ENCODE data around the gene GFER. TPM values are rescaled to one million over a fixed set of nuclear protein-coding genes. Genes with fewer than 3 reads are reported as not detected.

Gene GFER
- total and polyA plus RNA-seq, 9 of the 15 experiments (the other 6 are each of a cell fraction or from before 2014, with no cell fraction given) = 4.3 to 53.7 (median 19.8) TPM

DNA sequence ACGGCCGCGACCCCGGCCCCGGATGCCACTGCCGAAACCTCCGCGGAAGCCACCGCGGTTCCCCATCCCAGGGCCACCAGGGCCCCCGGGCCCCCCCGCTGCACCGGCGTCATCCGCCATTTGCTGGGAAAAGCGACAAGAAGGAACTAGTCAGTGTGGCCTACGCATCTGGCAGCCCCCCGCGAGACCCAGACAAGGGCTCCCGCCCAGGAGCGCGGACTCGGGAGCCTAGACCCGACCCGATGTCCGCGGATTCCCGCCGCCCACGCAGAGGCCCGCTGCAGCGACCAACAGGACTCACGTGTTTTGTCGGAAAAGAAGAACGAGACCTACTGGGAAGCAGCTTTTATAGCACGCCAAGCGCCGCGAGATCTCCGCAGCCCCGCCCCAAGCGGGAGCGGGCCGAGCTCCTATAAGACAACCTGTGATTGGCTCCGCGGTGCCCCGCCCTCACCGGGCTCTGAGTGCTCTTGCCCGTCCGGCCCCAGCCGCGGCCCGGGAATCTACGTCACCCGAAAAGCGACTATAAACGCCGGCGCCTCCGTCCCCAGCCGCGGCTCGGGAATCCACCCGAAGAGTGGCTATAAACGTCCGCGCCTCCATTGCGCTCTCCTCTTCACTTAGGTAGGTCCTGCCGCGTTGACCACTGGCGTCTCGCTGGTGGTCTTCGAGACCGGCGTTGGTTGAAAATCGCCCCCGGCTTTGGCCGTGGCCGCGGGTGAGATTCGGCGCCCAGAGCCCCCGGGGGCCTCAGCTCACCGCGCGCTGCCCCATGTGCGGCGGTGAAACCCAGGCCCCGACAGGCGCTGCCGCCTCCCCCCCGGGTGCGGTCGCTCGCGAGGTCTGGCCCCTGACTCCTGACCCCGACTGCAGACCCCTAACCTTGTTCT, 19.2 kb upstream of the GFER start, which contains the start of gene RPS2 (continued):
- TF ChIP-seq, protein P1, sequence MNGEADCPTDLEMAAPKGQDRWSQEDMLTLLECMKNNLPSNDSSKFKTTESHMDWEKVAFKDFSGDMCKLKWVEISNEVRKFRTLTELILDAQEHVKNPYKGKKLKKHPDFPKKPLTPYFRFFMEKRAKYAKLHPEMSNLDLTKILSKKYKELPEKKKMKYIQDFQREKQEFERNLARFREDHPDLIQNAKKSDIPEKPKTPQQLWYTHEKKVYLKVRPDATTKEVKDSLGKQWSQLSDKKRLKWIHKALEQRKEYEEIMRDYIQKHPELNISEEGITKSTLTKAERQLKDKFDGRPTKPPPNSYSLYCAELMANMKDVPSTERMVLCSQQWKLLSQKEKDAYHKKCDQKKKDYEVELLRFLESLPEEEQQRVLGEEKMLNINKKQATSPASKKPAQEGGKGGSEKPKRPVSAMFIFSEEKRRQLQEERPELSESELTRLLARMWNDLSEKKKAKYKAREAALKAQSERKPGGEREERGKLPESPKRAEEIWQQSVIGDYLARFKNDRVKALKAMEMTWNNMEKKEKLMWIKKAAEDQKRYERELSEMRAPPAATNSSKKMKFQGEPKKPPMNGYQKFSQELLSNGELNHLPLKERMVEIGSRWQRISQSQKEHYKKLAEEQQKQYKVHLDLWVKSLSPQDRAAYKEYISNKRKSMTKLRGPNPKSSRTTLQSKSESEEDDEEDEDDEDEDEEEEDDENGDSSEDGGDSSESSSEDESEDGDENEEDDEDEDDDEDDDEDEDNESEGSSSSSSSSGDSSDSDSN (IDR thresholded peaks at IDR 0.05; ENCODE audit: borderline replicate concordance in 1 of 2, low read depth in 2 of 2, low read length in 2 of 2) = no peak
- TF ChIP-seq NCOR1 (IDR thresholded peaks at IDR 0.05) (peak; percentile 68), ZFP30 (CRISPR knock-in tag; IDR thresholded peaks at IDR 0.05; ENCODE audit: borderline replicate concordance) (no peak), SUPT5H (IDR thresholded peaks at IDR 0.05) (peak; percentile 100), ELF2 (CRISPR knock-in tag; IDR thresholded peaks at IDR 0.05) (peak; percentile 27; the same call in 1 of the 2 replicates), MEF2A (IDR thresholded peaks at IDR 0.05; ENCODE audit: control insufficient read depth, low read depth, low read length) (0 out of 2 replicates have a peak, but pooled peaks have one; percentile 10), RBM39 (optimal IDR thresholded peaks at IDR 0.05; ENCODE audit: low read depth, low read length) (no peak), FUS (optimal IDR thresholded peaks at IDR 0.05; ENCODE audit: low read depth, low read length) (peak; percentile 49), CREM (IDR thresholded peaks at IDR 0.05; ENCODE audit: low read depth) (peak; percentile 99), YY1 (IDR thresholded peaks at IDR 0.05; ENCODE audit: borderline replicate concordance in 1 of 3, control insufficient read depth in 1 of 3, extremely low read depth in 1 of 3, insufficient read depth in 3 of 3, insufficient read length in 1 of 3, insufficient replicate concordance in 2 of 3, low read depth in 1 of 3, low read length in 2 of 3) (peak in 2 of 3 experiments; percentile 58 to 80), ZNF584 (CRISPR knock-in tag; IDR thresholded peaks at IDR 0.05; ENCODE audit: low read depth) (no peak), CHD4 (IDR thresholded peaks at IDR 0.05; ENCODE audit: insufficient read depth, insufficient replicate concordance, low read depth, low read length, poor library complexity, severe bottlenecking) (no peak), CBX1 (IDR thresholded peaks at IDR 0.05; ENCODE audit: low read depth) (peak; percentile 95), ZC3H8 (IDR thresholded peaks at IDR 0.05) (no peak)
- TF ChIP-seq, protein P2, sequence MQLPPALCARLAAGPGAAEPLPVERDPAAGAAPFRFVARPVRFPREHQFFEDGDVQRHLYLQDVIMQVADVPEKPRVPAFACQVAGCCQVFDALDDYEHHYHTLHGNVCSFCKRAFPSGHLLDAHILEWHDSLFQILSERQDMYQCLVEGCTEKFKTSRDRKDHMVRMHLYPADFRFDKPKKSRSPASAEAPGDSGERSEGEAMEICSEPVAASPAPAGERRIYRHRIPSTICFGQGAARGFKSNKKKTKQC (CRISPR knock-in tag; IDR thresholded peaks at IDR 0.05) = peak; percentile 73; the same call in 1 of the 2 replicates
- TF ChIP-seq, protein P3, sequence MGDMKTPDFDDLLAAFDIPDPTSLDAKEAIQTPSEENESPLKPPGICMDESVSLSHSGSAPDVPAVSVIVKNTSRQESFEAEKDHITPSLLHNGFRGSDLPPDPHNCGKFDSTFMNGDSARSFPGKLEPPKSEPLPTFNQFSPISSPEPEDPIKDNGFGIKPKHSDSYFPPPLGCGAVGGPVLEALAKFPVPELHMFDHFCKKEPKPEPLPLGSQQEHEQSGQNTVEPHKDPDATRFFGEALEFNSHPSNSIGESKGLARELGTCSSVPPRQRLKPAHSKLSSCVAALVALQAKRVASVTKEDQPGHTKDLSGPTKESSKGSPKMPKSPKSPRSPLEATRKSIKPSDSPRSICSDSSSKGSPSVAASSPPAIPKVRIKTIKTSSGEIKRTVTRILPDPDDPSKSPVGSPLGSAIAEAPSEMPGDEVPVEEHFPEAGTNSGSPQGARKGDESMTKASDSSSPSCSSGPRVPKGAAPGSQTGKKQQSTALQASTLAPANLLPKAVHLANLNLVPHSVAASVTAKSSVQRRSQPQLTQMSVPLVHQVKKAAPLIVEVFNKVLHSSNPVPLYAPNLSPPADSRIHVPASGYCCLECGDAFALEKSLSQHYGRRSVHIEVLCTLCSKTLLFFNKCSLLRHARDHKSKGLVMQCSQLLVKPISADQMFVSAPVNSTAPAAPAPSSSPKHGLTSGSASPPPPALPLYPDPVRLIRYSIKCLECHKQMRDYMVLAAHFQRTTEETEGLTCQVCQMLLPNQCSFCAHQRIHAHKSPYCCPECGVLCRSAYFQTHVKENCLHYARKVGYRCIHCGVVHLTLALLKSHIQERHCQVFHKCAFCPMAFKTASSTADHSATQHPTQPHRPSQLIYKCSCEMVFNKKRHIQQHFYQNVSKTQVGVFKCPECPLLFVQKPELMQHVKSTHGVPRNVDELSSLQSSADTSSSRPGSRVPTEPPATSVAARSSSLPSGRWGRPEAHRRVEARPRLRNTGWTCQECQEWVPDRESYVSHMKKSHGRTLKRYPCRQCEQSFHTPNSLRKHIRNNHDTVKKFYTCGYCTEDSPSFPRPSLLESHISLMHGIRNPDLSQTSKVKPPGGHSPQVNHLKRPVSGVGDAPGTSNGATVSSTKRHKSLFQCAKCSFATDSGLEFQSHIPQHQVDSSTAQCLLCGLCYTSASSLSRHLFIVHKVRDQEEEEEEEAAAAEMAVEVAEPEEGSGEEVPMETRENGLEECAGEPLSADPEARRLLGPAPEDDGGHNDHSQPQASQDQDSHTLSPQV (IDR thresholded peaks at IDR 0.05) = no peak
- TF ChIP-seq, protein P4, sequence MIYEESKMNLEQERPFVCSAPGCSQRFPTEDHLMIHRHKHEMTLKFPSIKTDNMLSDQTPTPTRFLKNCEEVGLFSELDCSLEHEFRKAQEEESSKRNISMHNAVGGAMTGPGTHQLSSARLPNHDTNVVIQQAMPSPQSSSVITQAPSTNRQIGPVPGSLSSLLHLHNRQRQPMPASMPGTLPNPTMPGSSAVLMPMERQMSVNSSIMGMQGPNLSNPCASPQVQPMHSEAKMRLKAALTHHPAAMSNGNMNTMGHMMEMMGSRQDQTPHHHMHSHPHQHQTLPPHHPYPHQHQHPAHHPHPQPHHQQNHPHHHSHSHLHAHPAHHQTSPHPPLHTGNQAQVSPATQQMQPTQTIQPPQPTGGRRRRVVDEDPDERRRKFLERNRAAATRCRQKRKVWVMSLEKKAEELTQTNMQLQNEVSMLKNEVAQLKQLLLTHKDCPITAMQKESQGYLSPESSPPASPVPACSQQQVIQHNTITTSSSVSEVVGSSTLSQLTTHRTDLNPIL (CRISPR knock-in tag; IDR thresholded peaks at IDR 0.05) = no peak
